ENCODE measurements around the gene BTBD3. TPM values are rescaled to one million over a fixed set of nuclear protein-coding genes. Genes with fewer than 3 reads are reported as not detected.

Gene BTBD3
- total and polyA plus RNA-seq, 2 donors (not counting 3 experiments of a cell fraction or from before 2014, with no cell fraction given), result 18.6 to 29.3 TPM

- DNase-seq (ENCODE audit: low read depth, low spot score) (no peak), FAIRE-seq (no peak)
- POLR2A ChIA-PET, result no interaction called here
- Histone ChIP-seq H2AFZ (ENCODE audit: low read depth, low read length) (no peak overlapping the region), H3K9ac (replicated peaks; ENCODE audit: extremely low read depth, insufficient read depth, low read length) (no peak overlapping the region), H3K27ac (ENCODE audit: insufficient read depth, low read depth, low read length) (no peak overlapping the region), H3K9me1 (replicated peaks; ENCODE audit: control insufficient read depth, extremely low read depth, insufficient read depth, low read length) (no peaks in the 10 kb centered on the region), H3K4me2 (ENCODE audit: insufficient read depth, low read length) (no peak overlapping the region), H3K4me3 (replicated peaks in 1 of 3; ENCODE audit: insufficient read depth in 1 of 3, low read depth in 1 of 3, low read length in 3 of 3) (no peak overlapping the region), H3K4me1 (ENCODE audit: control insufficient read depth, extremely low read depth, insufficient read depth, low read length) (no peaks in the 10 kb centered on the region), H4K20me1 (replicated peaks; ENCODE audit: control insufficient read depth, extremely low read depth, insufficient read depth, low read length) (no peaks in the 10 kb centered on the region), H3K36me3 (ENCODE audit: control insufficient read depth in 2 of 2, extremely low read depth in 1 of 2, insufficient read depth in 2 of 2, low read length in 2 of 2) (no peaks in the 10 kb centered on the region), H3K27me3 (ENCODE audit: control insufficient read depth in 2 of 2, insufficient read depth in 2 of 2, low read length in 2 of 2) (no peaks in the 10 kb centered on the region), H3K79me2 (ENCODE audit: control insufficient read depth, insufficient read depth, low read length) (peaks cover 49% of the 10 kb centered on the region), H3K9me3 (replicated peaks; ENCODE audit: control insufficient read depth, insufficient read depth, low read length) (no peaks in the 10 kb centered on the region)
- no peak for TF ChIP-seq MAX (IDR thresholded peaks at IDR 0.05; ENCODE audit: insufficient read depth, insufficient read length)
- no peak for TF ChIP-seq FOS (IDR thresholded peaks at IDR 0.05; ENCODE audit: borderline replicate concordance, insufficient read depth, low read length)
- TF ChIP-seq POLR2AphosphoS5 (IDR thresholded peaks at IDR 0.05; ENCODE audit: insufficient read depth, low read depth, low read length), result no peak
- no peak for TF ChIP-seq CTCF (IDR thresholded peaks at IDR 0.05; ENCODE audit: extremely low read depth in 1 of 2, insufficient read depth in 1 of 2, low read depth in 1 of 2, low read length in 2 of 2)
- no peak for TF ChIP-seq GATA2 (IDR thresholded peaks at IDR 0.05; ENCODE audit: insufficient read depth, insufficient read length, low read depth, low read length)
- no peak for TF ChIP-seq POLR2A (IDR thresholded peaks at IDR 0.05; ENCODE audit: low read depth, low read length)
- no peak for TF ChIP-seq EZH2 (IDR thresholded peaks at IDR 0.05; ENCODE audit: borderline replicate concordance, low read depth, low read length, severe bottlenecking)
- TF ChIP-seq MYC (IDR thresholded peaks at IDR 0.05; ENCODE audit: low read depth, low read length), result no peak
- TF ChIP-seq JUN (IDR thresholded peaks at IDR 0.05; ENCODE audit: borderline replicate concordance, insufficient read depth, insufficient read length, low read depth), result no peak
- dilution Hi-C loops (cut with MboI; ENCODE audit: extremely low pct_ligation_motif_present, low sequenced_read_pairs), result no loop called here
- CTCF ChIA-PET, result no interaction called here
- intact Hi-C loops (cut with micrococcal nuclease), result no loop called here
- no TSS peak for BruUV-seq (replicated peaks)
Measured at GRCh38 chr20:11907621-11908020, 10.1 kb upstream of the BTBD3 start.

All from endothelial cell of umbilical vein (primary cell).